Mesenchymal stem cell (in vitro differentiated cells and primary cell): ENCODE results near the gene GPR152.

ENCODE experiments used
- DNase-seq: peaks from one replicate; pipeline ENCODE4 v3.0.0-alpha.2; 2013
- H2AFZ ChIP-seq: one replicate; pipeline ENCODE4 v1.6.1; 2013; ENCODE audit warnings: low read depth, mild to moderate bottlenecking, control low read depth, inconsistent platforms, low read length, moderate library complexity
- H2AK5ac ChIP-seq: 2 replicates; pipeline ENCODE4 v1.6.1; 2013; ENCODE audit warnings: low read length, moderate library complexity, mild to moderate bottlenecking, inconsistent platforms; ENCODE audit not compliant: severe bottlenecking
- H2BK120ac ChIP-seq: one replicate; pipeline ENCODE4 v1.6.1; 2013; ENCODE audit warnings: low read depth, mild to moderate bottlenecking, inconsistent platforms, low read length, moderate library complexity
- H2BK12ac ChIP-seq, 2 experiments: one replicate each; pipeline ENCODE4 v1.6.1; 2013; ENCODE audit warnings: inconsistent platforms in 2 of 2, low read length in 2 of 2, mild to moderate bottlenecking in 2 of 2, moderate library complexity in 2 of 2, control low read depth in 1 of 2
- H2BK15ac ChIP-seq: one replicate; pipeline ENCODE4 v1.6.1; 2013; ENCODE audit warnings: mild to moderate bottlenecking, low read depth, inconsistent platforms; ENCODE audit not compliant: poor library complexity, severe bottlenecking
- H2BK5ac ChIP-seq: 2 replicates; pipeline ENCODE4 v1.6.1; 2013; ENCODE audit warnings: low read depth, mild to moderate bottlenecking, low read length, control low read depth, inconsistent platforms; ENCODE audit not compliant: poor library complexity, severe bottlenecking
- H3K14ac ChIP-seq, 2 experiments: one replicate each; pipeline ENCODE4 v1.6.1; 2013; ENCODE audit warnings: inconsistent platforms in 2 of 2, low read length in 2 of 2, control low read depth in 1 of 2, mild to moderate bottlenecking in 1 of 2, moderate library complexity in 1 of 2
- H3K18ac ChIP-seq, 2 experiments: one replicate each; pipeline ENCODE4 v1.6.1; 2013; ENCODE audit warnings: inconsistent platforms in 2 of 2, low read length in 2 of 2, control low read depth in 1 of 2, low read depth in 1 of 2, mild to moderate bottlenecking in 1 of 2
- H3K23ac ChIP-seq, 2 experiments: one replicate each; pipeline ENCODE4 v1.6.1; 2013; ENCODE audit warnings: inconsistent platforms in 2 of 2, low read length in 2 of 2, mild to moderate bottlenecking in 2 of 2, moderate library complexity in 2 of 2, control low read depth in 1 of 2
- H3K27ac ChIP-seq: 2 replicates; pipeline ENCODE4 v1.5.1; 2013; ENCODE audit warnings: mild to moderate bottlenecking, moderate library complexity, low read length, control low read depth, inconsistent platforms; ENCODE audit not compliant: poor library complexity, severe bottlenecking
- H3K27me3 ChIP-seq, 2 experiments: 2 replicates each; pipeline versions ENCODE4 v1.6.1 to v1.7.0; 2013; ENCODE audit warnings: low read length in 2 of 2, mild to moderate bottlenecking in 2 of 2, moderate library complexity in 2 of 2, control low read depth in 1 of 2, inconsistent platforms in 1 of 2; ENCODE audit not compliant: control insufficient read depth in 1 of 2, insufficient read depth in 1 of 2
- H3K36me3 ChIP-seq, 2 experiments: 2 replicates each; pipeline versions ENCODE4 v1.6.1 to v1.7.0; 2013; ENCODE audit warnings: low read length in 2 of 2, control low read depth in 1 of 2, inconsistent platforms in 1 of 2, low read depth in 1 of 2, mild to moderate bottlenecking in 1 of 2; ENCODE audit not compliant: insufficient read depth in 2 of 2, control insufficient read depth in 1 of 2
- H3K4ac ChIP-seq, 2 experiments: one replicate each; pipeline ENCODE4 v1.6.1; 2013; ENCODE audit warnings: inconsistent platforms in 2 of 2, low read length in 2 of 2, mild to moderate bottlenecking in 2 of 2, moderate library complexity in 2 of 2, control low read depth in 1 of 2, low read depth in 1 of 2
- H3K4me1 ChIP-seq: 2 replicates; pipeline ENCODE4 v1.6.1; 2013; ENCODE audit warnings: low read depth, low read length, control low read depth; ENCODE audit not compliant: control insufficient read depth, insufficient read depth
- H3K4me2 ChIP-seq: 2 replicates; pipeline ENCODE4 v1.6.1; 2013; ENCODE audit warnings: low read length, mild to moderate bottlenecking, inconsistent platforms; ENCODE audit not compliant: poor library complexity, severe bottlenecking
- H3K4me3 ChIP-seq, 2 experiments: 2 replicates each; pipeline versions ENCODE4 v1.5.1 to v1.7.0; 2013; ENCODE audit warnings: low read length in 2 of 2, mild to moderate bottlenecking in 2 of 2, control low read depth in 1 of 2, low read depth in 1 of 2; ENCODE audit not compliant: insufficient read depth in 1 of 2
- H3K79me1 ChIP-seq: replicated peaks from 2 replicates; pipeline ENCODE4 v1.6.1; 2013; ENCODE audit warnings: mild to moderate bottlenecking, control low read depth, low read length, inconsistent platforms; ENCODE audit not compliant: poor library complexity, severe bottlenecking
- H3K9ac ChIP-seq: 2 replicates; pipeline ENCODE4 v1.7.0; 2013; ENCODE audit warnings: mild to moderate bottlenecking, low read length, moderate library complexity
- H3K9me3 ChIP-seq: 2 replicates; pipeline ENCODE4 v1.7.0; 2013; ENCODE audit warnings: mild to moderate bottlenecking, low read length; ENCODE audit not compliant: control insufficient read depth
- H4K8ac ChIP-seq: one replicate; pipeline ENCODE4 v1.6.1; 2013; ENCODE audit warnings: inconsistent platforms, mild to moderate bottlenecking, low read length, moderate library complexity
- H4K91ac ChIP-seq: one replicate; pipeline ENCODE4 v1.6.1; 2013; ENCODE audit warnings: mild to moderate bottlenecking, low read length, inconsistent platforms
- WGBS: methylation state at CpG from one replicate; pipeline ENCODE4 v1.1.7; 2013; ENCODE audit warnings: mixed read lengths; 5-methylcytosine and 5-hydroxymethylcytosine counted together

Gene GPR152

DNA sequence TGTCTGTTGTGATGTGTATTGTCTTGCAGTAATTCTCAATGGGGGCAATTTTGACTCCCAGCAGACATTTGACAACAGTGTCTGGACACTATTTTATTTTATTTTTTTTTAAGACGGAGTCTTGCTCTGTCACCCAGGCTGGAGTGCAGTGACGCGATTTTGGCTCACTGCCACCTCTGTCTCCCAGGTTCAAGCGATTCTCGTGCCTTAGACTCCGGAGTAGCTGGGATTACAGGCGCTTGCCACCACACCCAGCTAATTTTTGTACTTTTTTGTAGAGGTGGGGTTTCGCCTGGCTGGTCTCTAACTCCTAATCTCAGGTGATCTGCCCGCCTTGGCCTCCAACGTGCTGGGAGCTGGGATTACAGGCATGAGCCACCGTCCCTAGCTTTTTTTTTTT, 22.8 kb downstream of the GPR152 start:
- no peak overlapping the region for H4K8ac ChIP-seq
- peak overlapping the region in 1 of 2 experiments; percentile 93 for H3K4me3 ChIP-seq
- peaks cover 12% of the 10 kb centered on the region for H3K4me1 ChIP-seq
- no peak overlapping the region for H3K4me2 ChIP-seq
- no peak overlapping the region for H2BK12ac ChIP-seq
- H3K14ac ChIP-seq: no peak overlapping the region
- H3K36me3 ChIP-seq: peaks cover 41 to 45% of the 10 kb centered on the region in 2 experiments
- no peak overlapping the region for H2AK5ac ChIP-seq
- H3K23ac ChIP-seq: no peak overlapping the region
- H2AFZ ChIP-seq: no peak overlapping the region
- H3K18ac ChIP-seq: no peak overlapping the region
- no peaks in the 10 kb centered on the region for H3K27me3 ChIP-seq
- no peak overlapping the region for H2BK5ac ChIP-seq
- no peak overlapping the region for H2BK15ac ChIP-seq
- 92% methylated on average over 11 of the region's 11 CpGs for WGBS
- H4K91ac ChIP-seq: no peak overlapping the region
- no peak overlapping the region for H3K4ac ChIP-seq
- no peak overlapping the region for H3K27ac ChIP-seq
- DNase-seq: no peak
- H3K9me3 ChIP-seq: no peaks in the 10 kb centered on the region
- peak overlapping the region; percentile 97 for H3K9ac ChIP-seq
- peaks cover 29% of the 10 kb centered on the region for H3K79me1 ChIP-seq
- H2BK120ac ChIP-seq: no peak overlapping the region

DNA sequence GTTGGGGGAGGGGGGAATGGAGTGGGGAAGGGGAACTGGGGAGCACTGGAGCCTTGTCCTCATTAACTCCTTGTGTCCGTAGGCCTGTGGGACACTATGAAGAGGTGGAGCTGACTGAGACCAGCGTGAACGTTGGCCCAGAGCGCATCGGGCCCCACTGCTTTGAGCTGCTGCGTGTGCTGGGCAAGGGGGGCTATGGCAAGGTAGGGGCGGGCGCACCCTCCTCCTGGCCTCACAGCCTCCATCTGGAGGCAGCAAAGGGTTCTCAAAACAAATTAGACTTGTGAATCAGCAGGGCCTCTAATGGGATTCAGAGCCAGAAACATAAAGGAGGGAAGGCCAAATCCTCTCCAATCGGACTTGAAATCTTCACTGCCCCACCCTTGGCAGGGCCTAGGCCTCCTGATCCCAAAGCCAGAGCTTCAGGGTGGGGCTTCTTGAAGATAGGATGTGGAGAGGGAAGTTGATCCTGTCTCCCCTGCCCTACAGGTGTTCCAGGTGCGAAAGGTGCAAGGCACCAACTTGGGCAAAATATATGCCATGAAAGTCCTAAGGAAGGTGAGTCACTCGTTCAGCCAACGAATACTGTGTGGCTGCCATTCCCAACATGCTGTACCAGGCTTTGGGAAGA, 23.4 kb downstream of the GPR152 start:
- Histone ChIP-seq H3K14ac (no peak overlapping the region), H2BK120ac (no peak overlapping the region), H2BK15ac (no peak overlapping the region), H4K8ac (peak overlapping the region; percentile 97), H4K91ac (peak overlapping the region; percentile 78), H3K4ac (peak overlapping the region; percentile 21 to 90), H3K4me3 (peak overlapping the region; percentile 84 to 93), H2BK5ac (no peak overlapping the region), H3K4me1 (peaks cover 13% of the 10 kb centered on the region), H3K4me2 (peak overlapping the region; percentile 77), H2AFZ (no peak overlapping the region), H3K18ac (no peak overlapping the region), H3K79me1 (peaks cover 23% of the 10 kb centered on the region), H3K23ac (no peak overlapping the region), H3K36me3 (peaks cover 35 to 45% of the 10 kb centered on the region in 2 experiments), H3K27ac (peak overlapping the region; percentile 5), H3K9me3 (no peaks in the 10 kb centered on the region), H2BK12ac (no peak overlapping the region), H2AK5ac (peak overlapping the region; percentile 44), H3K9ac (peak overlapping the region; percentile 97), H3K27me3 (no peaks in the 10 kb centered on the region)
- WGBS: 58% methylated on average over 12 of the region's 12 CpGs
- DNase-seq: no peak

DNA sequence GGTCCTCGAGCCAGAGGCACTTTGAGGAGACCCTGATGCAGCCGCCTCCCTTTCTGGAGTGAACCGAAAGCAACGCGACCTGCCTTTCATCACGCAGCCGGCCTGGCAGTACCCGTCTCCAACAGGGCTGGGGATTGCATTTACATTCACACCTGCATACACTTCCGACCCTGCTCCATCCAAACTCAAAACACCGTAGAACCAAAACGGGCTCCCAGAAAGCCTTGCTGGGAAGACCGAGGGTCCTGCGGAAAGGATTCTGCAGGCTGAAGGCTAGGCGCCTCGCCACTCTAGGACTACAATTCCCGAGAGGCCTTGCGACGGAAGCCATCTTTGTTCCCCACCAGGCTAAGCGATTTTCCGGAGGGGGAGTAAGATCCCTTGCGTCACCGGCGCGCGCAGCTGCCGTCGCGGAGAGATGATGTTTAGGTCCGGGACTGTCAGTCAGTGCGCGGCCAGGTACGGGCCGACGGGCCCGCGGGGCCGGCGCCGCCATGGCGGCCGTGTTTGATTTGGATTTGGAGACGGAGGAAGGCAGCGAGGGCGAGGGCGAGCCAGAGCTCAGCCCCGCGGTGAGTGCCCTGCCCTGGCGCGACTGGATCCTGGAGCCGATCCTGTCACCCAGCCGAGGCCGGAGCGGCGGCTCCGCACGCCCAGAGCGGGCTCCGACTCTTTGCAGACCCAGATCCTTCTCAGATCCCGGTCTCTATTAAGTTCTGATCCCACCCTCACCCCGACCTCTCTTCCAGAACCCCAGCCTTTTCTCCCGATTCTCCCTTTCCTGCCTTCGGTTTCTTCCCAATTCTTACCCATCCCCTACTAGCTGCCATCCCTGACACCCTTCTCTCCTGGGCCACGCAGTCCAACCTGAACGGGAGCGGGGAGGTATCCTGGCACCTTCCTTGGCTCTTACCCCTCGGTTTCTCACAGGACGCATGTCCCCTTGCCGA, 24.2 kb downstream of the GPR152 start, which contains the start of gene RPS6KB2:
Gene RPS6KB2 (plus strand): TSS at position 443 of the 950 bp plus-strand sequence. CDS start 52 bp downstream, at position 495.
- H3K4ac ChIP-seq: peak within 1 kb of the TSS; percentile 21 to 90
- no peak within 1 kb of the TSS for H2BK5ac ChIP-seq
- peak within 1 kb of the TSS; percentile 86 for H4K91ac ChIP-seq
- peak within 1 kb of the TSS; percentile 44 for H2AK5ac ChIP-seq
- peak within 1 kb of the TSS; percentile 84 to 93 for H3K4me3 ChIP-seq
- H2BK15ac ChIP-seq: peak within 1 kb of the TSS; percentile 70
- peak within 1 kb of the TSS in 1 of 2 experiments; percentile 28 for H3K23ac ChIP-seq
- H3K4me2 ChIP-seq: peak within 1 kb of the TSS; percentile 77
- peak within 1 kb of the TSS; percentile 52 for H2BK120ac ChIP-seq
- no peaks in the 10 kb centered on the region for H3K9me3 ChIP-seq
- no peak within 1 kb of the TSS for H3K14ac ChIP-seq
- H3K79me1 ChIP-seq: peaks cover 17% of the 10 kb centered on the region
- DNase-seq: peak; percentile 96
- 2% methylated on average over 55 of the region's 68 CpGs for WGBS
- H3K18ac ChIP-seq: peak within 1 kb of the TSS; percentile 74 to 92
- H3K27ac ChIP-seq: peak within 1 kb of the TSS; percentile 5
- H3K27me3 ChIP-seq: no peaks in the 10 kb centered on the region
- H3K9ac ChIP-seq: peak within 1 kb of the TSS; percentile 97
- H4K8ac ChIP-seq: peak within 1 kb of the TSS; percentile 98
- peaks cover 27 to 45% of the 10 kb centered on the region in 2 experiments for H3K36me3 ChIP-seq
- H2BK12ac ChIP-seq: no peak within 1 kb of the TSS
- H2AFZ ChIP-seq: peak within 1 kb of the TSS; percentile 78
- peaks cover 14% of the 10 kb centered on the region for H3K4me1 ChIP-seq
